HG03196 (cell line): Measurements from ENCODE around the gene RNF11.

Experiments
- ATAC-seq: cut with Tn5 transposase; IDR thresholded peaks from one replicate; pipeline ENCODE4 v1.9.1; 2021; ENCODE audit not compliant: unreplicated experiment

The RNF11 gene

DNA sequence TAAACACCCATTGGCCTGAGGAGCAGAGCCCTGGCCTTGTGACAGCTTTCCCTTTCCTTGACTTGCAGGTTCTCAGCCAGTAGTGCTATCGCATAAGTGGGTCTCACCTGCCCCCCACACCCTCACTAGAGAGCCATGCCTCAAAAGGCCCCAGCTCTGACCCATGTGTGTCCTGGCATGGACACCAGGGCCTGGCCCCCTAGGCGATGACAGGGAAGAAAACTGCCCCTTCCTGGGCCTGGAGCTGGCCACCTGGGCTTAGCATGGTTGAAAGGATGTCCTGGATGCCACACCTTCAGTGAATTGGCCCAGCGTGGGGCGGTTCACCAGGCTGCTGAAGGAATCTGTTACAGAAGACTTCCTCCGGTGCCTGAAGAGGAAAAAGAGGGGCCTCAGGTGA is 75.8 kb downstream of the RNF11 start:
- no peak for ATAC-seq

DNA sequence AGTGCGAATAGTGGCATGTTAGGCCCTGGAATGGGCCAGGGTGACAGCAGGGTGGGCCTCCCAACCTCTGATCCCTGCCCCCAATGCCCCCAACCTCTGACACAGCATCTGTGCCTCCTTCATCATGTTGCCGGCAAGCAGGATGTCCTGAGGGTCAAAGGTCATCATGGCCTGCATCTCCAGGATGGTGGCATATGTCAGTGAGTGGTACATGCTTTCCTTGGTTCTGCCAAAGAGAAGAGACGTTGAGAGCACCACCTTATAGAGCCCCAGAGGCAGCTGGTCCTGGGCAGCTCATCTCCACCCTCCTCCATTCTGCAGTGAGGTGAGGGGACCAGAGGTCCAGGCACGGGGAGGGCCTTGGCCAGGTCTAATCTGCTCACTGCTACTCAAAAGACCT is 76.6 kb downstream of the RNF11 start:
- ATAC-seq, result no peak

DNA sequence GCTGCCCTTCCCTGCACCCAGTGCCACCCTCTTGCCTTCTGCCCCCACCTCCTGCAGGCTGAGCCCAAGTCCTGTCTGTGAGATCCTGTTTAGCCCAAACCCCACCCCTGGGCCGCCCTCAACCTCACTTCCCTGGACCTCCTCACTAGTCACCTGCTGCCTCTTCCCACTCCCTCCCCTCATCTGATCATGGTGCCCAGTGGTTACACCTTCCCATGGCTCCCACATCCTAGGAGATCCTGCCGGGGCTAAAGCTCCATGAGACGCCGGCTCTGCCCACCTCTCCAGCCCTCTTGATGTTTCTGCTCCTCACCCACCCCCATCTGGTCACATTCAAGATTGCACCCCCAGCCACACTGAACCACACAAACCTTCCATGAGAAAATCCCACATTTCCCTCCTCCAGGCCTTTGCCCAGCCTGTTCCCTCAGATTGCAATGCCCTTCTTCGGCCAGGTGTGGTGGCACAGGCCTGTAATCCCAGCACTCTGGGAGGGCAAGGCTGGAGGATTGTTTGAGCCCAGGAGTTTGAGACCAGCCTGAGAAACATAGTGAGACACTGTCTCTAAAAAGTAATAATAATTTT is 77.3 kb downstream of the RNF11 start:
- ATAC-seq, result no peak

DNA sequence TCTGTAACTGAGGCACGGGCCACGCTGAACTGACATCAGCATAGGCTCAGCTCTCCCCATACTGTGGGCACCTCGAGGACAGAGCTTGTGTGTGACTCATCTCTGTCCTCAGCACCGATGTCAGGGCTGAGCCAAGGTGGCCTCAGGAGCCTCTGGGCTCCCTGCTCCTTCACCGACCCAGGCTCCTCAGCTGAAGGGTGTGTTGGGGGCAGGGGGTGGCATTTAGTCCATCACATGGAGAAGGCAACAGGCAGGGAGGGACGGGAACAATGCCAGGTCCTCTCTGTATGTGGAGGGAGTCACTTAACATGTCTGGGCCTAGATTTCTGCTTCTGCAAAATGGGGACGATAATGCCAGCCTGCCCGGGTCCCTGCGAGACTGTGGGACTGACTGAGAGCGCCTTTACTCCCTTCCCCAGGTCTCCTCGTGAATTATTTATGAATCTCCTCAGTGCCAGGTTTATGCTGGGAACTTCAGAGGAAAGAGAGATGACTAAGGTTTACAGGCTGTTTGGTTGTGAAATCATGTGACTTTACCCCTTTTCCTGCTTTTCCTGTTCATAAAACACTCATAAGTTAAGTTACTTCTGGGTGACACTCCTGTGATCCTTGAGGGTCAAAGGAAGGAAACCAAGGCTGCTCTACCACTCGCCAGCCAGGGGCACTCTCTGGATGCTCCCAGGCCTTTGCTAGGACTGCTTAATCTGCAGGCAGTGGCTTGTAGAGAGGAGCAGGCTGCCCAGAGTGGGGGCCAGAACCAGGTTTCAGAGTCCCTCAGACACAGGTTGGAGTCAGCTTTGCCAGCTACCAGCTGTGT is 78.1 kb downstream of the RNF11 start:
- no peak for ATAC-seq

DNA sequence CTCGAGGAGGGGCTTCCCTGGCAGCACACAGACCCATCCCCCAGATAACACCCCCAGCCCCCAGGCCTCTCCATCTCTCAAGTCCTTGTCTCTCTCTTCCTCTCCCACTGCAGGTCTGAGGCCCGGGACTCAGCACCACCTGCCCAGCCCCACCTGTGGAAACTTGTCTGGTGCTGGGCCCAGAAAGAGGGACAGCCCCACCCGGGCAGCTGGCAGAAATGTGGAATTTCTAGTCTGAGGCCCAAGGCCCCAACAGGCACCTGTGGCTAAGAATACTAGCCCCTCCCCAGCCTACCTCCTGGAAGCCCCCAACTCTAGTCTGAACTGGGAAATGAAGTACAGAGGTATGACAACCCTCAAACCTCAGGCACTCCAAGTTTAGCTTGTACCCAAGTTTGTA is 78.9 kb downstream of the RNF11 start:
- no peak for ATAC-seq

DNA sequence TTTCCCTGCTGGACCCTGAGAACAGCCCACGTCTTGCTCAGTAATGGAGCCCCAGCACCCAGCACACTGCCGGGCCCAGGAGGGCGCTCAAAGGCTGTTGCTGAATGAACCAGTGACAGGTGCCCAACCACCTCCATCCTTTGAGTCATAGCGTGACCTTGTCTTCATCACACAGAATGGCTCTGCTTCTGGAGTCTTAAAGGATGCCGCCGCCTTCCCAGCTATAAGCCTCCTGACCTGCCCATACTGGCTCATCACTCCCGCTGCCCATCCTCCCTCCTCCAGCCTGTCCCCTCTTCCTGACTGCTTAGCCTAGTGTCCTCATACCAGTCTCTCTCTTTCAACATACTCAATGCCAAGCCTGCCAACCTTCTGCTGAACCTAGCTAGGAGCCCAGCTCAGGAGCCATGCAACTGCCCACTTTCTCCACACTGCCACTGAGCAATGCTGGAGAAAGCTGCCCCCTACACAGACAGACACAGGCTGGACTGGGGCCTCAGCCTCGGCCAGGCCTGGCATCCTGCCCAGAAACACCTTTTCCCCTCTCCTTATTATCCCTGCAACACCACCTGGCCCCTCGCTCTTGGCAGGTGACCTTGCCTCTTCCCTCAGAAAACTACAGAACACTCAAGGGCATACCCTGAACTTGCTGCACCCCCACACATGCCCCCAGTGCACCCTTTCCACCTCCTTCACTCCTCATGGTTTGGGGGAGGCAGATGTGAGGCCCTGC is 80.2 kb downstream of the RNF11 start:
- no peak for ATAC-seq

DNA sequence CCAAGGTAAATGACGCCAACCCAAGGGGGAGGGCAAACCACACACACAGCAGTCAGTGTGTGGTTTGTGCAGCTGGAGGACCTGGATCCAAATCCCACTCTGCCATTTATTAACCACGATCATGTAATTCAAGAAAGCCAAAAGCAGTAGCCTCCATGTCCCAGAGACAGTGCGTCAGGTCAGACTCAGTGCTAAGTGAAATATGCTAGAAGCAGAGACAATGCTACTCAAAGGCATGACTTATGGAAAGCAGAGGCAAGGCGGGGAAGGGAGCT is 80.7 kb downstream of the RNF11 start:
- ATAC-seq, result no peak

DNA sequence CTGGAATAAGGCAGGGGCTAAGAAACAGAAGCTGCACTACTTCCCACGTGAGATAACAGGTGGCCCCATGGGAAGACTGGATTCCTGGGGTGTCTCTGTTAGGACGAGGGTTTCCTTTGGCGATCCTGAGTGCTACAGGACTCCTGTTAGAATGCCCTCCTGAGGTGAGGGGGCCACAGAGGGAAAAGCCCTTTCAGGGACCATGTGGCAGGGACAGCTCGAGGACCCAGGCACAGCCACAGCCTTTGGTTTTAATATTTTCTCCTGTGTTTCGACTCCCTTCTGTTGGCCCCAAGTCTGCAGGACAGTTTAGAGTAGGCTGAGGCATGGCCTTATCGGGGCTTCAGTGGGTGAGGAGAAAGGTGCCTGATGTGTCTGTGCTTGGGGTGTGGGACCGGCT is 81.7 kb downstream of the RNF11 start:
- ATAC-seq, result no peak

DNA sequence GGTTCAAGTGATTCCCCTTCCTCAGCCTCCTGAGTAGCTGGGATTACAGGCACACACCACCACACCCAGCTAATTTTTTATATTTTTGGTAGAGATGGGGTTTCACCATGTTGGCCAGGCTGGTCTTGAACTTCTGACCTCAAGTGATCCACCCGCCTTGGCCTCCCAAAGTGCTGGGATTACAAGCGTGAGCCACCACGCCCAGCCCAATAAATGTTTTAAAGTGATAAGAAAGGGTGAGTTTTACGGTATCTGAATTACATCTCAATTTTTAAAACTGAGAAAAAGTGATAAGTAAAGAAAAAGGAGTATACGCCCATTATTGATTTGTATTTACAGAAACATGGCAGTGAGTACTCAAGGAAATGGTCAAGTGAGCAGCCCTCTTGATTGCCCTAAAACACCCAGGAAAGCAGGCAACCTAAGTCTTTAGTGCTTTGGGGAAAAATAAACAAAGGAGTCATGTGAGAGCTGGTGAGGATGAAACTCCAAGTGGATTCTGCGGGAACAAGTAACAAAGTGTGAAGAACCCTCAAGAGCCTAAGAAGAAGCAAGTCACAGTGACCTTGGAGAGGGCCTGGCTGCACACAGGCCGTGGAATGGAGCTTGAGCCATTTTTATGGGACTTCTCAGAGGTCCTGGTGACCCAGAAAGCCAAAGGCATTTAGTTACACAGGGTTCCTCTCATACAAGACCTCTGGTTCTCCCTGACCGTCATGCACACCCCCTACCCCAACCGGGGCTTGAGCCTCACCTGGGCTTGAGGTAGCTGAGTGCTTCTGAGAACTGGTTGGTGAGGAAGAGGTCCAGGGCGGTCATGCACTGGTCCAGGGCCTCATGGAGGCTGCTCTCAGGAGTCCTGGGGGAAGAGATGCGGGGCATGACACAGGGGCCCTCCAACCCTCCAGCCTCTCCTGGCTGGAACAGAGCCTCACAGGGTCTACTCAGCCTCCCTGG is 85.2 kb downstream of the RNF11 start:
- no peak for ATAC-seq

DNA sequence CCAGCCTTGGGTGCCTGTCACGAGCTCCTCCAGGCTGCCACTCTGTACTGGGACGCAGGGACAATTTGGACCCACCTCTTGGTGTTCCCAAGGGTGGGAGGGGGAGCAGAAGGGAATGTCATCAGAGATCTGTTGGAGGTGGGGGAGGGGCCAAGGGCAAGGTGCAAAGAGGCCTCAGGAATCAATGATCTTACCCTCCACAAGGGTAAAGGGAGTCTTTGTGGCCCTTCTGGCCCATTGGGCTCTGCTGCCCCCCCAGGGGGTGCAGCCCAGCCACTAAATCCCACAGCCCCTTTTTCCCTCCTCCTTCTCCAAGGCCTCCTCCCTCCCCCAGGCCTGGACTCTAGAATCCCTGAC is 85.8 kb downstream of the RNF11 start:
- no peak for ATAC-seq

DNA sequence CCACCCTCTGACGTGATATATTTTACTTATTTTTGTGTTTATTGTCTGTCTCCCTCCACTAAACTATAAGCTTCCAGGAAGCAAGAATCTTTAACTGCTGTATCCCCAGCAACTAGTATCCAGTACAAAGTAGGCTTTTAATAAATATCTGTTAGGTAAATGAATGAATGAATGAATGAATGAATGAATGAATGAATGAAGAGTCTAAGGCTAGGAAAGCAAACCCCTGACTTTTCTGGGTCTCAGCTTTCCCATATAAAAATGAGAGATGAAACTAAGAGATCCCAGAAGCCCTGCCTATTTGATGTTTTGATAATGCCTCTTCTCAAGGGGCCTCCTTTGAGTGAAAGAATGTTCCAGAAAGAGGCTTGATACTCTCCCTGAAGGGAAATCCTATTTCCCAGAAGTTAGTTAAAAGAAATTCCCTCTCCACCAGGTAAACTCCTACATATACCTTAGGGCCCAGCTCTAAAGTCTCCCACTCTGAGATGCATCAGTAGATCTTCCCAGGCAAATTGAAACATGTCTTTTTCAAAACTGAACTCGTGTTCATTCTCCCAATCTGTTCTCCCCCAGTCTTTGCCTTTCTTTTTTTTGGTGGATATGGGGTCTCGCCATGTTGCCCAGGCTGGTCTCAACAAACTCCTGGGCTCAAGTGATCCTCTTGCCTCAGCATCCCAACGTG is 86.5 kb downstream of the RNF11 start:
- ATAC-seq, result no peak
